ENCODE data around the gene GALNT2. TPM values are rescaled to one million over a fixed set of nuclear protein-coding genes. Genes with fewer than 3 reads are reported as not detected.

The GALNT2 gene
- total RNA-seq, 1 donor from 2014 or later: 62.8 TPM

DNA sequence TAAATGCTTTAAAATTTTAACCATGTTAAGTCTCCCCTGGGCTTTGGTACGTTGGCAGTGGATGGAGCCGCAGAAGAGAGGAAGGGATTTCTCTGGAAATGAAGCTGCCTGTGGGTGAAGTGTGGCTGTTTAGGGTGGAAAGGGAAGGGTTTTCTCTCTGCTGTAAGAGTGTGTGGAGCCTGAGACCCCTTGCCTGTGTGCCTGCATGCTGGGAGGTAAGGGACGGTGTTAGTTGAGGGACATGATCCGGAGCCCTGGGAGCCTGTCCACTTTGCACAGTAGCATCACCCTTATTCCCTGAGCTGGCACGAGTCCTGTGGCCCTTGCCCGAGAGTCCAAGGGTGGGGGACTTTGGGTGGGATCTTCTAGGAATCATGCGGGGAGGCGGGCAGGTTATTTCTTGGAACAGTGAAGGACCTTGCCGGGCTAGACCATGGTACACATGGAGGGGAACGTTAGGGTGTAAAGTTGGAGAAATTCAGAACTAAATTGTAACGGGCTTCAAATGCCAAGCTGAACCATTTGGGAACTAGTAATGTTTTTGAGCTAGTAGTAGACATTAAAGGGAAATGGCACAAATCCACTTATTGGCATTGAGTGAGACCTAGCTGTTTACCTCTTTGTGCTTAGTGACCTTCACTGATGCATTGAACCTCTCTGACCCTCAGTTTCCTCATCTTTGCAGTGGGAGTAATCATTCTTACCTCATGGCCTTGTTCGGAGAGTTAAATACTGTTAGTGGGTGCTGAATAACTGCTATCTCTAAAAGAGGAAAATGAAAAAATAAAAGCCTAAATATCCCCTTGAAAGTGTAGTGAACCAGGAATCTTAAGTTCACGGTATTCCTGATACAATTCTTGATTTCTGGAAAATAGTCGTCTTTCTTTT lies 3.5 kb downstream of the GALNT2 start:
- FAIRE-seq (no peak), DNase-seq (ENCODE audit: low spot score in 2 of 2) (no peak)

DNA sequence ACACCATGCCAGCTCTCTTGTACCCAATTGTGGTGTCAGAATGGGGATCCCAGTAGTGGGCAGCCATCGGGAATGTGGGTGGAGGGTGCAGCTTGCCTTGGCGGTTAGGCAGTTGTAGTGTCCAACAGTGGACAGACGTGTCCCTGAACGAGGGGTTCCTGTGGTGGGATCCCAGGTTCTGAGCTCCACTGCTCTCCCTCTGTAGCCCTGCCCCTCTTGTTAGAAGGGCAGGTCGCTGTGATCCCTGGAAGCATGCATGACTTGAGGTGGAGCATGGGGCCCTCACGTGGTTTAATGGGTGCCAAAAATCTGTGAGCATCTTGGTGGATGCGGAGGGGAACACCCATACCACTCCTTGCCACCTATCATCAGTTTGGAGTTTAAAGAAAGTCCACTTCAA lies 4.3 kb downstream of the GALNT2 start:
- FAIRE-seq (no peak), DNase-seq (ENCODE audit: low spot score in 2 of 2) (no peak)

DNA sequence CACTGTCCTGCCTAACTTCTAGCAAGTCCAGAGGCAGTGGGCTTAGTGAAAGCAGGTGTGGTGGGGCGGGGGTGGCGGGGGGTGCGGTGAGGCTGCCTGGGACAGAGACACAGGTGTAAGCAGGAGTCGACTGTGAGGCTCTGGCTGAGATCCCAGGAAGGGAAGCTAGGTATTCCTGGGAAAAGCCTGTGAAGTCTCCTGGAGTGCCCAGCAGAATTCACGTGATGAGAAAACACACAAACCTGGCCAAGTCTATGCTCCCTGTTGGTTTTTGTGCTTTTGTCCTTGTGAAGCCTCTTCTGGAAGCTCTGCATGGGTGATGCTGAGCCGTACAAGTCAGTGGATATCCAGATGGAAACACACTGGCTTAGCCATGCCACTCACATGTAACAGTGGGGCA lies 5.3 kb downstream of the GALNT2 start:
- no peak for FAIRE-seq

DNA sequence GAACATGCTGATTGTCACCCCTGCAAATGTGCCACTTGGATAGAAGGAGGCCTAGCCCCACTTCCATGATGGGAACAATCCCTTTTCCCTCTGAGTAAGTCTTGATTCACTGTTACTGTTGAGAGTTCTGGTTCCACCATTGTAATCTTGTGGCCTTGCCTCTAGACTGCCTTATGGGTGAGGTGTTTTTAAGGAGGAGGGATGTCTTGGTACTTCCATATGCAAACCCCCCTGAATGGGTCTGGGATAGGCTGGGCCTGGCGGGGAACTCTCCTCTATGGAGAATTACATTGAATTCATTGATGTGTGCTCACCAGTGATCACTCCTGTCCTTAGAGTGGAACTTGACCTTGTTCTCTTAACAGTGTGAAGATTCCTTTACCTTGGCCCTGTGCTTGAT lies 5.8 kb downstream of the GALNT2 start:
- FAIRE-seq (no peak), DNase-seq (ENCODE audit: low spot score in 2 of 2) (no peak)

More for the DNA sequence above, 5.3 kb downstream of the GALNT2 start:
- no peak for DNase-seq (ENCODE audit: low spot score in 2 of 2)

DNA sequence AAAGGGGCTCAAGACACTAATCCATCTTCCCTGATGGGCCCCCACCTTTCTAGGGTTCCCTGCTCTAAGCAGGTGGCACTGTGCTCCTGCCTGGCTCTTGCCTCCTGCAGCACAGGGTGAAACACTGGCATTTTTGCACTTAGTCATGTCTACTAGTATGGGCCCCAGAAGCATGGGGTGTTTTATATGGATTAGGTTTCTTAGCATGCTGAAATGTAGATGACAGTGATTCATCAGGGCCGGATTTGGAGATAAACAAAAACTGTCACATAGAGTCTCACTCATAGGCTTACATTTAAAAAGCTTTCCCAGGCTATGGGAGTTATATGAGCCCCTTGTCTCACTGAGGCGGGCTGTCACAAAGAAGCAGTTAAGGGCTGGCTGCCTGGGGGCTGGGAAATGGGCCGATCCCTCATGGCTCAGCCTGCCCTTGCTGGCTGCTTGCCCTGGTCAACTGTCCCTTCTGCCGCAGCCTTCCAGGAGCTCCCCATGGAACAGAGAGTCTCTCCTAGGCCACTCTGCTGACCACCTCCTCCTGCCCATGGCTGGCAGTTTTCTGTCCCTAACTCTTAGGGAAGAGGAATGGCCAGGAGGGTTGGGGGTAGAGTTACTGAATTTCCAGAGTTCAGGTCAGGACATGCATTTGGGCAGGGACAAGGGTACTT lies 6.5 kb downstream of the GALNT2 start:
- DNase-seq (ENCODE audit: low spot score in 2 of 2) (no peak), FAIRE-seq (no peak)

DNA sequence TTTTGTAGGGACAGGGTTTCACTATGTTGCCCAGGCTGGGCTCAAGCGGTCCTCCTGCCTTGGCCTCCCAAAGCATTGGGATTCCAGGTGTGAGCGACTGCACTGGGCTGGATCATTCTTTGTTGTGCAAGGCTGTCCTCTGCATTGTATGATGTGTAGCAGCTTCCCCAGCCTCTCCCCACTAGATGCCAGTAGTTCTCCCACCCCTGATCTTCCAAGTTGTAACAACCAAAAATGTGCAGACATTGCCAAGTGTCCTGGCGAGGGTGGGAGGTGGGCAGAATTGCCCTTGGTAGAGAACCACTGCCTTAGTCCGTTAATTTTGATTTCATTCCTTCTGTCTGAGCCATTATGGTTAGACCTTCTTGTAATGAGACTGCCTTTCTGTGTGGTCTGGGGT lies 7.2 kb downstream of the GALNT2 start:
- FAIRE-seq: no peak
- DNase-seq (ENCODE audit: low spot score in 2 of 2): no peak

DNA sequence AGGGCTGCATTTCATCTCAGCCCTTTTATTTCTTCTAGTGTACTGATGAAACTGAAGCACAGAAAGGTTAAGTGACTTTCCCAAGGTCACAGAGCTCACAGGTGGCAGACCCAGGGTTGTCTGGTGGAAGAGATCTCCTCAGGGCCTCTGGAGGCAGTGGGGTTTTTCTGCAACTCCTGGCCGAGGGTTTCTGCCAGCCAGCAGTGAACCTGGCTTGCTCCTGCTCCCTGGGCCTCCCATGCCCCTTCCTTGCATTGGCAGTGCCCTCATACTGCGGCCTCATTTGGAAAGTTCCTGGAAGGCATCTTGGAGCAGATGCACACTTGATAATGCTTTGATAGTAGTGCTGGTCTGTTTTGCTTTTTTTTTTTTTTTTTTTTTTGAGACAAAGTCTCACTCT lies 7.7 kb downstream of the GALNT2 start:
- no peak for DNase-seq (ENCODE audit: low spot score in 2 of 2)
- FAIRE-seq: no peak

DNA sequence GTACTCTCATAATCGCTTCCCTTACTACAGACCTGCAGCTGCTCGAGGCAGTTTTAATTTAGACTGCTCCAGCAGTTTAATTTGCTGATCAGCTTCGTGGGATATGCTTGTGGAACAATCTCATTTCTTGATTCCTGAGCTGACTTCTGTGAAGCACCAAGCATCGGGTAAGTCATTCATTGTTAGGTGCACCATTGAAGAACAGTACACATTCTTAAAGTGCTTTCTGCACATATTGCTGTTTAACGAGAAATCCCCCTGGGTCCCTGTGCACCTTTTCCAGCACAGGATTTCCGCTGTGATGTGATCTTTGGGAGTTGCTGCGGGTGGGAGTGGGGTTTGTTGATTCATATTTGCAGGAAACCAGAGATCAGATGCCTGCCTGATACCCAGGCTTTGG lies 9.1 kb downstream of the GALNT2 start:
- FAIRE-seq: no peak
- no peak for DNase-seq (ENCODE audit: low spot score in 2 of 2)

DNA sequence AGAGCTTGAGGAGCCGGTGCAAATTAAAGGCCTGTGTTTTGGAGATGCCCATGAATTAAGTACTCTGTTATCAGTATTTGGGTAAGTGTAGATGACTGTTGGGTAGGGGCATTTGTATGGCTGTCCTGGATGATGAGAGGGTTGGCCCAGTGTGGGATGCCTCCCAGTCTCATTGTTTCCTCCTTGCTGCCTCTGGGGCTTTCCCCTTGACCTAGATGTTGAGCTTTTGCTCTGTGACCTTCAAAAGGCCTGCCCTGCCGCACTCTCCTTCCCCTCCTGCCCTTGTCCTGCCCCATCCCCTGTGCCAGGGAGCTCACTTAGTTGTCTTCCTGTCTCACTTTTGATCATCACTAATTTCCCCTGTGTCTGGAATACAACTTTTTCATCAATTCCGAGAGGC lies 10.0 kb downstream of the GALNT2 start:
- no peak for FAIRE-seq
- DNase-seq (ENCODE audit: low spot score in 2 of 2): no peak

DNA sequence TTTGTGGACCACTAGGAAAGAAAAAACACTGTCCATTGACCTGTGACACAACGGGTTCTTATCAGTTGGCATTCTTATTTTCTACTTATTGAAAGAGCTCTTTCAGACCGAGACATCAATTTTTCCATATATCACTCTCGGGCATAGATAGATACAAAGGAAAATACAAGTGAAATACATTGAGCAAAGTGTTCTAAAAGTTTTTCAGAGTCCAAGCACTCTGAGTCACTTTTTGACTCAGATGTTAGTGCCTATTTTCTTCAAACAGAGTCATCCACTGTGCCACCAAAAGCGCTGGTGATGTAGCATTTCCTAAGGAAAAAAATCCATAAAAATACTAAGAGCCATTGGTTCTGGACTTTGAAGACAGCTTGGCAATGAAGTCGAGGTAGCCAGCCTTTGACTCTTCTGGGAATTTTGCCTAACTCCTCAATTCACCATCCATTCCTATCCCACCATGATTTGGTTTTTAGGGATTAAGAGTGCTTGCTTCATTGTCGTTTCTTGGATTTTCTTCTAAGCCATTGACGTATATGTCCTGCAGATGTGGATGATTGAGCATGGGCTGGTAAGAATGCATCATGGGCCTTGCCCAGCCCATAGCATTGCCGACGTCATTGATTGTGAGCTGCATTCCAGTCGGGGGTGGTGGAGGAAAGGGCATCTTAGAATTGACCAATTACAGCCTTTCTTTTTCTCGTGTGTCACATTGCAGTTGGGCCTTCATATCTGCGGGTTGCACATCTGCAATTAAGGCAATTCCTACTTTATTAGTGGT lies 10.6 kb downstream of the GALNT2 start:
- FAIRE-seq (no peak), DNase-seq (ENCODE audit: low spot score in 2 of 2) (no peak)

DNA sequence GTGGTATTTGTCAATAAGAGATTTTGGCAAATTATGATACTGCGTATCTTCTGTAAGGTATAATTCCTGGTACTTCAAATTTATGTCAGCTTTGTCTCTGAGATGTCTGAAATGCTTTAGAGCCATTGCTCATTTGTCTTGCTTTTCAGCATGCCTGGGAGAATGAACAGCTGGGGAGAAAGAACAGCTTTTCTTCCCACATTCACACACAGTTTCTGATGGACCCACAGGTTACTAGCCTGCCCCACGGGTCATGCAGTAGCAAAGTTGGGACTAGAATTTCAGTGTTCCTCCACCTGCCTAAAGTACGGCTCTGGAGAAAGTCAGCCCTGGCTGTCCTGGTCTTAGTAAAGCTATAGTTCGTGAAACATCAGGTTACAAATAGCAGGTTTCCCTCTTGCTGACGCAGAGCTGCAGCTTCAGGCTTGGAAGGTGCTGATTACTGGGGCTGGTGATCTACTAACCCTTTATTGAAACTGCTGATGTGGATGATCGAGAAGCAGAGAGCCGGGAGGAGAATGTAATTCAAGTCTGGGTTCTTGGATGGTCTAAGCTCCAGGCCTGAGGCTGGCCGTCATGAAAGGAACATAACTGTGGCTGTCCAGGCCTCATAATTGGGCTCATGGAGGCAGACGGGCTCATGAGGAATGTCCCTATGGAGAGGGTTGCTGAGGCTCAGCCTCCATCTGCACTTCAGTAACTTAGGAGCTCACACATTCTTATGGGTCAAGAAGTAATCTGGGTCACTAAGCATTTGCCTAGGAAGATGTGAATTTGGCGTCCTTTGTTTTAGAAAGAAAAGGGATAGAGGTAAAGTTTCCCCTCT lies 12.4 kb downstream of the GALNT2 start:
- DNase-seq (ENCODE audit: low spot score in 2 of 2) (no peak), FAIRE-seq (no peak)

DNA sequence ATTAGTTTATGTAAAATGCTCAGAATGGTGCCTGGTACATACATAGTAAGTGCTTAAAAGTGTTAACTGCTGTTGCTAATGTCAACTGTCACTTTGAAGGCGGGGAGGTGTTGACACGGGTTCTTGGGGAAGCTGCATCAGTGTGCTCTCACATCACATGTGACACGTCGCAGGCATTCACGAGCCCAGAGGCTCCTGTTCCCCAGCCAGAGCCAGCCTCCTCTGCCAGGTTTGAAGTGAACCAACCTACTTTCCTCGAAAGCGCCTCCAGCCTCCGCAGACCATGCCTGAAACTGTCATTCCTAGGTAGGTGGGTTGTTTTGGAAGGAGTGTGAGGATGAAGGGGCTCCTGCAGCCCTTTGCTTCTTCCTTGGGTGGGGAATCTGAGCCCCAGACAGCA lies 13.8 kb downstream of the GALNT2 start:
- FAIRE-seq (no peak), DNase-seq (ENCODE audit: low spot score in 2 of 2) (no peak)

DNA sequence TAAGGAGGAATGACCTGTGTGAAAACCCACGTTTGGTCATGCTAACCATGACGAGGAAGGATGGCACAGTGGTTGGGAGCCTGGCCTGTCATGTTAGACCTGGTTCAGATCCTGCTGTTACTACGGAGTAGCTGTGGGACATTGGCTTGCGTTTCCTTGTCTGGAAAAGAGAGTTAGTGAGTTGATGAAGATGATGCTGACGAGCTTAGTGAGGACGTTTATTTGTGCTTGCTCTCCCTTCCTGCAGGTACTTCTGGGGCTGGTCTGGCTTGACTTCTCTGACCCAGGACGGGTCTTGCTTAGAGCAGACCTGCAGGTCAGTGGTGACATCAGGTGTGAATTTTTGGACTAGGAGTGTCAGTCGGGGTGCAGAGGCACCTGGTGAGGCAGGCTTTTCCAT lies 14.7 kb downstream of the GALNT2 start:
- DNase-seq (ENCODE audit: low spot score in 2 of 2): no peak
- FAIRE-seq: no peak

DNA sequence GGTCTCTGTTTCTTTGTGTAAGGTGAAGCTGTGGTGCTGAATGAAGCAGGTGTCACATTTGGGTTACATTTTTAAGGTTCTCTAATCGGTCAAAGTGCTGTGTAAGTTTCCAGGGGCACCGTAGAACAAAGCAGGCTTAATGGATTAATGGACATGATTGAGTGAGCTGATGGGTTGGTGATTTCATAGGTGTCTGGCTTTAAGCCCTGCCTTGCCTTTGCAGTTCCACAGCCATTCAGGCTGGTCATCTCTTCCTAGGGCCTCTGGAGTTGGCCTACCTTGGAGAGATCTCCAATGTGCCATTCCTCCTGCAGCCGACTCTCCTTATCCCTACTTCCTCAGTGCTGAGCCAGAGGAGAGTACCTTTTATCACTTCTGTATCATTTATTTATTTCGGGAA lies 15.2 kb downstream of the GALNT2 start:
- FAIRE-seq (no peak), DNase-seq (ENCODE audit: low spot score in 2 of 2) (no peak)

DNA sequence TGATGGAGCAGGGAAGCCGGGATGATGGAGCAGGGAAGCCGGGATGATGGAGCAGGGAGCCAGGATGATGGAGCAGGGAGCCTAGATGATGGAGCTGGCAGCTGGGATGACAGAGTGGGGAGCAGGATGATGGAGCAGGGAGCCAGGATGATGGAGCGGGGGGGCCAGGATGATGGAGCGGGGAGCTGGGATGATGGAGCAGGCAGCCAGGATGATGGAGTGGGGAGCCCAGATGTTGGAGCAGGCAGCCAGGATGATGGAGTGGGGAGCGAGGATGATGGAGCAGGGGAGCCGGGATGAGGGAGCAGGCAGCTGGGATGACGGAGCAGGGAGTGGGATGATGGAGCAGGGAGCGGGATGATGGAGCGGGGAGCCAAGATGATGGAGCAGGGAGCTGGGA lies 16.0 kb downstream of the GALNT2 start:
- FAIRE-seq: no peak
- no peak for DNase-seq (ENCODE audit: low spot score in 2 of 2)

DNA sequence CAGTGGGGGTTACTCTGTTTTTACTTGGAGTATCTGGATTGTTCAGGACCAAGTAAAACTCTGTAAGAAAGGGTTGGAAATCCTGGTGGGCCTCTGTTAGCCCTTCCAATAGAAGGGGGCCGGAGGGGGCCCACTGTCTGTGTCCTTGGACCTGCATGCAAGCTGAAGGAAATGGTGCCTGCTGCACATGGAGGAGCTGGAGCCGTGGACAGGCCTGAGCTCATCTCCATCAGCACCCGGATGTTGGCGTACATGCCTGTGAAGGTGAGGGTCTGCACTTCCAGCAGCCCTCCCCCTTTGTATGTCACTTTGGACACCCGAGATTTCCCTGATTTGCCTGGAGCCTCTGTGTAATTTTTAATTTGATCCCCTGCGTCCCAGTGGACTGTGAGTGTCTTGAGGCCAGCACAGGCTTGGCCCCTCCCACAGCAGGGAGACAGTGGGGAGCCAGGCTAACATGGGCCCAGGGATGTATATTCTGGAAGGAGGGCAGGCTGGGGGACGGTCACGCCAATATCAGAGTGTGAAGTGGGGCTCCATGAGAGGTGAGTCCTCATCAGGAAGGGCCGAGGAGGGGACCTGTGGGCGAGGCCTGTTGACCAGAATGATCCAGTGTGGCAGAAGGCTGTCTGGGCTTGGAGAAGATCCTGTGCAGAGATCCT lies 16.8 kb downstream of the GALNT2 start:
- DNase-seq (ENCODE audit: low spot score in 2 of 2): no peak
- no peak for FAIRE-seq

DNA sequence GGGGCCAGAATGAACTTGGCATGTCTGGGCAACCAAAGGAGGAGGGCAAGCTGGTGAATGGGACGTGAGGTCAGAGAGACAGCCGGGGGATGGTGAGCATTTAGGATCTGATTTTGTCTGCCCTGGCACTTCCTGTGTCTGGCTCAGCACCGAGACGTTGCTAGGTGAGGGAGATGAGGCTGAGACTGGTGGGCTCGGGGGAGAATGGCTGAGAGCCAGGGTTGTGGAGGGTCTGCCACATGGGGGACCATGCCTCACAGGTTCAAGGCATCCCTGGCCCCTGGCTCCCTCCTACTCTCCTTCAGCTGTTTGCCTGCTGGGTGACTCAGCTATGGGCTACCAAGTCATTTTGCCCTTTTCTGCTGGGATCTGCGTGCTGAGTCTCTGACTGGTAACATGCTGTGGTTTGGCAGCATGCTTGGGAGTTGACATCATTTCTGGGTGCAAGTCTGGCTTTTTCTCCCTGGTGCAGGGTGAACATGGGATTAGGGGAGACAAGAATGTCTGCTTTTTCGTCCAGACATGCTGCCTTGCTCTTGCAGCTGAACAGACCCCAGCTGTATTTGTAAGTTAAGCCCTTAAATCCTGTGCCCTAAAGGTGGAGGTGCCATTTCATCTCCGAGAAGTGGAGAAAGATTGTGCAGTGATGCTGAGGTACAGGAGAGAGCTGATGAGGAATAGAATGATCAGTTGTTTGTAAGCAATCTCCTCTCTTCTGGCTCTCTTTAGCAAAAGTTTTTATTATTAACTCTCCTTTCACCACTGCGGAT lies 17.6 kb downstream of the GALNT2 start:
- FAIRE-seq: no peak

DNA sequence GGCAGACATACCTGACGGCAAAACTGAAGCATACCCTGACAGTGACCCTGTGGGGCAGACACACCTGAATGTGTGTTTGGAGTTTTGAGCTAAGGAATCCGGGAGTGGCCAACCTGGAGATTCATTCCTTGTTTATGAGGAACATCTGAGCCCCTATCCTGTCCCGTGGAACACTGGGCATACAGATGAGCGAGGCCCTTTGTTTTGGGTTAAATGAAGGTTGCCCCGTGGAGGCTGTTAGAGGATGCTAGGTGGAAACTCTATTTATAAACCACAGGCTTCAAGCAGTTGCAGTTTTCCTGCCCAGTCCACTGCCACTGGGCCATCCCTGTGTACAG lies 18.1 kb downstream of the GALNT2 start:
- DNase-seq (ENCODE audit: low spot score in 2 of 2) (no peak), FAIRE-seq (no peak)

More for the DNA sequence above, 17.6 kb downstream of the GALNT2 start:
- DNase-seq (ENCODE audit: low spot score in 2 of 2): peak in 1 of 2 donors; percentile 45

DNA sequence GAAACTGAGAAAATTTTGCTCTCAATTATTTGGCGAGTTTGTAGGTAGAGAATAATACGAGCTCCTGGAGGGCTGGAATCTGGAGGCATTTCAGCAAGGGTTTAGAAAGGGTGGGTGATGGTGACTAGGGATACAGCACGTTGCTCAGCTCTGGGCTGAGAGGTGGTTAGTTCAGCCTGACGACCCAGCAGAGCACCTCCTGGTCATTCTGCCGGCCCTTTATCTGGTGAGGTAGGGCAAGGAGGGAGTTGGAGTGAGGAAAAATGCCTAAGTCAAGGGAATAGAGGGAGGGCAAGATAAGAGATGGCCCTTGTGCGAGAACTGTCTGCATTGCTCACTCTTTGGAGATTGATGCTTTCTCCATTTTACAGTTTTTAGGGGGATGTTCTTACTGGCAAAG lies 19.1 kb downstream of the GALNT2 start:
- FAIRE-seq (no peak), DNase-seq (ENCODE audit: low spot score in 2 of 2) (no peak)
